Activated T-cell treated with anti-CD3 and anti-CD28 coated beads, Interleukin-2, amount 50 U/mL, for 24 hours (primary cell): ENCODE data around the gene CYP8B1.

ENCODE experiments used
- DNase-seq: peaks from one replicate; pipeline ENCODE4 v3.0.0-alpha.2; 2020
- H3K27ac Mint-ChIP-seq: 2 replicates; pipeline ENCODE4 v1.8.0; 2020; ENCODE audit warnings: mild to moderate bottlenecking, mixed read lengths
- H3K27me3 Mint-ChIP-seq: 2 replicates; pipeline ENCODE4 v1.8.0; 2020; ENCODE audit warnings: mixed read lengths
- H3K36me3 Mint-ChIP-seq: 2 replicates; pipeline ENCODE4 v1.8.0; 2020; ENCODE audit warnings: low read depth, mixed read lengths
- H3K4me1 Mint-ChIP-seq: 2 replicates; pipeline ENCODE4 v1.8.0; 2020; ENCODE audit warnings: low read depth, mixed read lengths
- H3K4me3 Mint-ChIP-seq: 2 replicates; pipeline ENCODE4 v1.8.0; 2020; ENCODE audit warnings: mild to moderate bottlenecking, moderate library complexity, mixed read lengths
- H3K9me3 Mint-ChIP-seq: 2 replicates; pipeline ENCODE4 v1.8.0; 2020; ENCODE audit warnings: mixed read lengths

Gene CYP8B1

GRCh38 chr3:42830437-42831320 is 45.0 kb downstream of the CYP8B1 start:
- no peak for DNase-seq
- Mint-ChIP-seq H3K9me3 (no peaks in the 10 kb centered on the region), H3K27me3 (peaks cover 8% of the 10 kb centered on the region), H3K36me3 (no peaks in the 10 kb centered on the region), H3K4me3 (no peak overlapping the region), H3K27ac (no peak overlapping the region), H3K4me1 (peaks cover 4% of the 10 kb centered on the region)

GRCh38 chr3:42829628-42830436 is 45.8 kb downstream of the CYP8B1 start:
- no peak for DNase-seq
- Mint-ChIP-seq H3K36me3 (no peaks in the 10 kb centered on the region), H3K27me3 (peaks cover 8% of the 10 kb centered on the region), H3K27ac (no peak overlapping the region), H3K4me3 (no peak overlapping the region), H3K9me3 (no peaks in the 10 kb centered on the region), H3K4me1 (peaks cover 4% of the 10 kb centered on the region)

GRCh38 chr3:42829083-42829627 is 46.5 kb downstream of the CYP8B1 start:
- H3K4me3 Mint-ChIP-seq, result no peak overlapping the region
- H3K9me3 Mint-ChIP-seq, result no peaks in the 10 kb centered on the region
- peaks cover 8% of the 10 kb centered on the region for H3K27me3 Mint-ChIP-seq
- DNase-seq, result no peak
- H3K4me1 Mint-ChIP-seq, result peaks cover 4% of the 10 kb centered on the region
- no peak overlapping the region for H3K27ac Mint-ChIP-seq
- no peaks in the 10 kb centered on the region for H3K36me3 Mint-ChIP-seq

GRCh38 chr3:42827654-42828053 is 48.0 kb downstream of the CYP8B1 start:
- Mint-ChIP-seq H3K36me3 (no peaks in the 10 kb centered on the region), H3K27me3 (peaks cover 8% of the 10 kb centered on the region), H3K4me3 (no peak overlapping the region), H3K9me3 (no peaks in the 10 kb centered on the region), H3K4me1 (peaks cover 4% of the 10 kb centered on the region), H3K27ac (no peak overlapping the region)
- DNase-seq, result no peak

- H3K27me3 Mint-ChIP-seq, result peaks cover 8% of the 10 kb centered on the region
- H3K36me3 Mint-ChIP-seq, result no peaks in the 10 kb centered on the region
- no peaks in the 10 kb centered on the region for H3K9me3 Mint-ChIP-seq
- H3K4me1 Mint-ChIP-seq, result peaks cover 4% of the 10 kb centered on the region
- DNase-seq, result no peak
- H3K4me3 Mint-ChIP-seq, result no peak overlapping the region
- no peak overlapping the region for H3K27ac Mint-ChIP-seq
These were observed 48.7 kb downstream of the CYP8B1 start for GRCh38 chr3:42827023-42827422.

- Mint-ChIP-seq H3K9me3 (no peaks in the 10 kb centered on the region), H3K4me3 (no peak overlapping the region), H3K36me3 (no peaks in the 10 kb centered on the region), H3K27me3 (peaks cover 8% of the 10 kb centered on the region), H3K4me1 (peaks cover 1% of the 10 kb centered on the region), H3K27ac (no peak overlapping the region)
- DNase-seq, result no peak
These were observed 49.5 kb downstream of the CYP8B1 start for GRCh38 chr3:42826141-42826540.

GRCh38 chr3:42823351-42823750 is 52.3 kb downstream of the CYP8B1 start:
- DNase-seq, result no peak
- H3K36me3 Mint-ChIP-seq, result no peaks in the 10 kb centered on the region
- H3K9me3 Mint-ChIP-seq, result no peaks in the 10 kb centered on the region
- no peak overlapping the region for H3K27ac Mint-ChIP-seq
- H3K4me3 Mint-ChIP-seq, result no peak overlapping the region
- H3K27me3 Mint-ChIP-seq, result peaks cover 5% of the 10 kb centered on the region
- no peaks in the 10 kb centered on the region for H3K4me1 Mint-ChIP-seq

- Mint-ChIP-seq H3K27ac (no peak overlapping the region), H3K4me3 (no peak overlapping the region), H3K27me3 (peaks cover 4% of the 10 kb centered on the region), H3K9me3 (no peaks in the 10 kb centered on the region), H3K4me1 (no peaks in the 10 kb centered on the region), H3K36me3 (no peaks in the 10 kb centered on the region)
- no peak for DNase-seq
These were observed 52.9 kb downstream of the CYP8B1 start for GRCh38 chr3:42822828-42823227.
